ENCODE results near the gene SAMD9L. TPM values are rescaled to one million over a fixed set of nuclear protein-coding genes. Genes with fewer than 3 reads are reported as not detected.

SAMD9L gene
- total and polyA plus RNA-seq, 2 of the 4 experiments (the other 2 are of a cell fraction): 1.9 to 4.1 TPM

- Histone ChIP-seq H4K5ac (ENCODE audit: low read depth, low read length) (no peak overlapping the region), H2BK15ac (ENCODE audit: low read depth, low read length) (no peak overlapping the region), H2BK20ac (ENCODE audit: low read depth, low read length) (no peak overlapping the region), H3K36me3 (ENCODE audit: control insufficient read depth, insufficient read depth, low read length) (peaks cover 1% of the 10 kb centered on the region; the same call in 1 of the 2 replicates), H3K18ac (ENCODE audit: low read depth, low read length) (no peak overlapping the region), H3K4ac (ENCODE audit: low read depth, low read length) (no peak overlapping the region), H3K56ac (ENCODE audit: extremely low read depth, insufficient read depth, low read length) (no peak overlapping the region), H3K23ac (ENCODE audit: low read depth, low read length) (no peak overlapping the region), H3K4me2 (ENCODE audit: low read depth, low read length) (no peak overlapping the region), H3K9me1 (ENCODE audit: insufficient read depth, low read length) (no peaks in the 10 kb centered on the region), H3K4me1 (ENCODE audit: control insufficient read depth, insufficient read depth, low read length) (no peaks in the 10 kb centered on the region), H3K9ac (ENCODE audit: low read depth, low read length) (no peak overlapping the region), H4K8ac (ENCODE audit: low read depth in 2 of 2, low read length in 2 of 2) (no peak overlapping the region), H4K91ac (ENCODE audit: insufficient read depth, low read depth, low read length) (no peak overlapping the region), H3K4me3 (ENCODE audit: insufficient read depth, low read depth, low read length) (no peak overlapping the region), H3K27me3 (ENCODE audit: control insufficient read depth, insufficient read depth, low read length) (no peaks in the 10 kb centered on the region), H2AK9ac (replicated peaks; ENCODE audit: low read depth, low read length, poor library complexity) (no peak overlapping the region), H3K27ac (ENCODE audit: insufficient read depth, low read length) (no peak overlapping the region), H2BK120ac (ENCODE audit: low read depth, low read length) (no peak overlapping the region), H2AFZ (replicated peaks; ENCODE audit: low read length, poor library complexity) (no peak overlapping the region), H3K9me3 (ENCODE audit: control insufficient read depth, insufficient read depth, low read length) (no peaks in the 10 kb centered on the region), H3K79me1 (ENCODE audit: low read depth in 1 of 2, low read length in 2 of 2) (no peaks in the 10 kb centered on the region), H2AK5ac (ENCODE audit: low read depth, low read length) (no peak overlapping the region), H4K20me1 (ENCODE audit: insufficient read depth, low read length) (no peaks in the 10 kb centered on the region), H3K14ac (replicated peaks; ENCODE audit: low read depth, low read length) (no peak overlapping the region), H2BK5ac (ENCODE audit: low read depth, low read length, poor library complexity, severe bottlenecking) (no peak overlapping the region)
- no TSS peak for BruUV-seq (replicated peaks)
- dilution Hi-C loops (cut with HindIII; ENCODE audit: low sequenced_read_pairs, unreplicated experiment) (no loop called here), intact Hi-C loops (cut with micrococcal nuclease) (no loop called here), in situ Hi-C loops (cut with MboI; ENCODE audit: low sequenced_read_pairs) (no loop called here)
- no peak for ATAC-seq (ENCODE audit: low read depth)
- POLR2A ChIA-PET (ENCODE audit: unreplicated experiment): no interaction called here
- CTCF ChIA-PET: no interaction called here
- DNase-seq: no peak
- no peak for TF ChIP-seq USF2 (IDR thresholded peaks at IDR 0.05; ENCODE audit: low read depth, low read length)
- TF ChIP-seq ELK1 (IDR thresholded peaks at IDR 0.05; ENCODE audit: borderline replicate concordance, low read depth, low read length): no peak
- TF ChIP-seq FOS (IDR thresholded peaks at IDR 0.05; ENCODE audit: low read depth, low read length): no peak
- no peak for TF ChIP-seq SMC3 (IDR thresholded peaks at IDR 0.05; ENCODE audit: low read depth, low read length)
- no peak for TF ChIP-seq RCOR1 (IDR thresholded peaks at IDR 0.05; ENCODE audit: insufficient replicate concordance, low read length)
- TF ChIP-seq MAZ (IDR thresholded peaks at IDR 0.05; ENCODE audit: borderline replicate concordance, low read depth, low read length): no peak
- TF ChIP-seq NFE2L2 (IDR thresholded peaks at IDR 0.05; ENCODE audit: low read depth, low read length): no peak
- 87% methylated on average over 2 of the region's 3 CpGs; no CpG with 5 or more reads in 1 of the 2 experiments for WGBS, 2 experiments (ENCODE audit: extremely low coverage in 2 of 2, insufficient read length in 1 of 2)
Observed at GRCh38 chr7:93140582-93141191, 7.5 kb downstream of the SAMD9L start.

Measured in IMR-90 (cell line).